ENCODE data around the gene RPL3. TPM values are rescaled to one million over a fixed set of nuclear protein-coding genes. Genes with fewer than 3 reads are reported as not detected.
A peak's percentile ranks its signal among the peaks of the same experiment; 100 is the strongest.

RPL3 gene
- total and polyA plus RNA-seq, 2 donors (not counting 1 experiment from before 2014, with no cell fraction given) = 2,665 to 5,418 TPM

- Histone ChIP-seq H2AFZ (ENCODE audit: insufficient read depth, low read depth, low read length, poor library complexity, severe bottlenecking) (no peak overlapping the region), H3K79me2 (ENCODE audit: control insufficient read depth, insufficient read depth, low read length) (no peaks in the 10 kb centered on the region), H3K4me2 (replicated peaks; ENCODE audit: low read depth, low read length, poor library complexity, severe bottlenecking) (peak overlapping the region; percentile 23), H3K27me3 (replicated peaks in 1 of 4; ENCODE audit: control extremely low read depth in 1 of 4, control insufficient read depth in 3 of 4, insufficient read depth in 4 of 4, low read length in 3 of 4) (no peaks in the 10 kb centered on the region), H3K27ac (ENCODE audit: low read length in 2 of 2) (no peak overlapping the region), H3K9ac (ENCODE audit: low read length) (no peak overlapping the region), H3K9me3 (ENCODE audit: control extremely low read depth in 1 of 3, control insufficient read depth in 2 of 3, insufficient read depth in 1 of 3, low read length in 2 of 3) (no peaks in the 10 kb centered on the region), H4K20me1 (ENCODE audit: control insufficient read depth, insufficient read depth, low read length, poor library complexity, severe bottlenecking) (no peaks in the 10 kb centered on the region), H3K4me1 (ENCODE audit: control insufficient read depth in 2 of 2, insufficient read depth in 2 of 2, low read length in 2 of 2) (peaks cover 17 to 25% of the 10 kb centered on the region in 2 donors), H3K36me3 (replicated peaks in 1 of 2; ENCODE audit: control extremely low read depth in 1 of 2, control insufficient read depth in 1 of 2, extremely low read depth in 1 of 2, insufficient read depth in 2 of 2, low read length in 1 of 2) (no peaks in the 10 kb centered on the region), H3K4me3 (ENCODE audit: control extremely low read depth in 1 of 5, extremely low read depth in 1 of 5, insufficient read depth in 1 of 5, low read depth in 2 of 5, low read length in 4 of 5) (no peak overlapping the region)
- WGBS (ENCODE audit: insufficient coverage) = 88% methylated on average over 8 of the region's 11 CpGs
- CTCF ChIA-PET = interaction anchor here (0.6 to 1.0 kb wide), 2 partner anchors 21 to 32 kb away, joined by 3 read pairs; no protein-coding TSS in a partner anchor
- peaks cover 51% of the 10 kb centered on the region for H3K4me1 Mint-ChIP-seq
- DNase-seq (no peak), ATAC-seq (ENCODE audit: low read depth) (no peak)
- H3K4me3 Mint-ChIP-seq = no peak overlapping the region
- H3K27ac Mint-ChIP-seq = no peak overlapping the region
- H3K9me3 Mint-ChIP-seq (ENCODE audit: insufficient read depth) = no peaks in the 10 kb centered on the region
- TF ChIP-seq CTCF (IDR thresholded peaks at IDR 0.05) = no peak
- no peak for TF ChIP-seq EZH2 (IDR thresholded peaks at IDR 0.05; ENCODE audit: borderline replicate concordance, insufficient read depth, low read depth, low read length, poor library complexity, severe bottlenecking)
- H3K27me3 Mint-ChIP-seq = no peaks in the 10 kb centered on the region
- POLR2A ChIA-PET = no interaction called here
- intact Hi-C loops (cut with micrococcal nuclease) = no loop called here
Observed at GRCh38 chr22:39364714-39365491, 45.5 kb upstream of the RPL3 start.

Data from B cell (primary cell).